ENCODE results near the gene POC1A.

GRCh38 chr3:52104684-52105640 lies 49.3 kb downstream of the POC1A start:
- no peak for TF ChIP-seq GATA2 (IDR thresholded peaks at IDR 0.05; ENCODE audit: low read depth, low read length)
- TF ChIP-seq GATA3 (IDR thresholded peaks at IDR 0.05; ENCODE audit: low read depth, low read length): no peak

All from SH-SY5Y (cell line).